Central memory CD4-positive, alpha-beta T cell (primary cell): ENCODE measurements around the gene BRME1.
A peak's percentile ranks its signal among the peaks of the same experiment; 100 is the strongest.
"Not testable (repeated sequence)": the region's sequence is repeated elsewhere in the genome, so short reads cannot be mapped to it uniquely, and the experiment has no call there.

Experiments
- DNase-seq: peaks from one replicate; pipeline ENCODE4 v3.0.0; 2022

The BRME1 gene

GRCh38 chr19:13926010-13926409 lies 20.1 kb upstream of the BRME1 start:
- no peak for DNase-seq

- DNase-seq = no peak
Observed at GRCh38 chr19:13923194-13923987, 17.5 kb upstream of the BRME1 start.

GRCh38 chr19:13922118-13922517 lies 16.2 kb upstream of the BRME1 start:
- DNase-seq = not testable (repeated sequence)

- no peak for DNase-seq
Observed at GRCh38 chr19:13920940-13921747, 15.2 kb upstream of the BRME1 start.

GRCh38 chr19:13920524-13920923 lies 14.6 kb upstream of the BRME1 start:
- DNase-seq = no peak

GRCh38 chr19:13918726-13919411 lies 13.0 kb upstream of the BRME1 start:
- DNase-seq = no peak

DNA sequence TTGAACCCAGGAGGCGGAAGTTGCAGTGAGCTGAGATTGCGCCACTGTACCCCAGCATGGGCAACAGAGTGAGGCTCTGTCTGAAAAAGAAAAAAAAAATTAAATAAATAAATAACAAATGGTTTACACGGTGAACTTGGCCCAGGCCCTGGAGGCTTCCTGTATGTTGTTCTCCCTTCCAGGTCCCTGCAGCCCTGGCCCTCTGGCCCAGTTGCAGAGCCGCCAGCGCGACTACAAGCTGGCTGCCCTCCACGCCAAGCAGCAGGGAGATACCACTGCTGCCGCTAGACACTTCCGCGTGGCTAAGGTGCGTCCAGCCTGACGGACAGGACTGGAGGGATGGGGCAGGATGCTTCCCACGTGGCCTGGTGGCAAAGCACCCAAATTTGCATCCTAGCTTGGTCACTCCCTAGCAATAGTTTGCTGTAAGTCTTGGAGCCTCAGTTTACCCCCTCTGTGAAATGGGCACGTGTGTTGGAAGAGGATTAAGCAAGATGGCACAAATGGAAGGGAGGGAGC lies 12.0 kb upstream of the BRME1 start:
- no peak for DNase-seq

GRCh38 chr19:13914777-13915176 lies 8.9 kb upstream of the BRME1 start:
- no peak for DNase-seq

GRCh38 chr19:13913352-13913751 lies 7.4 kb upstream of the BRME1 start:
- DNase-seq = no peak

DNA sequence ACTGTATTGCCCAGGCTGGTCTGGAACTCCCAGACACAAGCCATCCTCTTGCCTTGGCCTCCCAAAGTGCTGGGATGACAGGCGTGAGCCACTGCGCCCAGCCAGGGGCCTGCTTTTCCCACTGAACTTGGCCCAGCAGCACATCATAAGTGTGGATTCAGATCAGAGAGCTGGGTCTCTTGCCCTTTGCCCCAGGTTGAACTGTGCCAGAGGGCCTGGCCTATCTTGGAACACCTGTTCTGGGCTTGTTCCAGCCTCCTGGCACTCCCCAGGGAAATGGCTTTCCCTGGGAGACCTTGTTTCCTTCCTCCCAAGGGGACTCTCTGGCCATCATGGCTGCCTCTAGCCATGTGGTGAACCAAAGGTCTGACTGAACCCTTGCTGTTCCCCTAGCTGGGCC lies 3.5 kb upstream of the BRME1 start:
- DNase-seq = no peak

- no peak for DNase-seq
Observed at GRCh38 chr19:13908674-13909073, 2.8 kb upstream of the BRME1 start.

DNA sequence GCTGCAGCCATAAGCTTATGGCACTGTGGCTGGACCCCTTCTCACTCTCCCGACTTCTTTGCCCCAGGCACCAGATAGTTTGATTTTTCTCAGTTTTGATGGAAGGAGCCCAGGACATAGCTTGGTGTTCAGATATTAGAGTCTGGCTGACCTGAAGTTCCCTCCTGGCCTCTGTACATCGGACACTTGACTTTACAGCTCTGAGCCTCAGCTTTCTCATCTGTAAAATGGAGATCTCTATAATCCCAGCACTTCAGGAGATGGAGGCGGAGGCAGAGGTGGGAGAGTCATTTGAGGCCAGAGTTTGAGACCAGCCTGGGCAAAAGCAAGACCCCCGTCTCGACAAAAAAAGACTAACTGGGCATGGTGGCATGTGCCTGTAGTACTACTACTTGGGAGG lies 993 bp upstream of the BRME1 start:
- no peak for DNase-seq

GRCh38 chr19:13906521-13906904 lies 596 bp upstream of the BRME1 start:
- DNase-seq = no peak

DNA sequence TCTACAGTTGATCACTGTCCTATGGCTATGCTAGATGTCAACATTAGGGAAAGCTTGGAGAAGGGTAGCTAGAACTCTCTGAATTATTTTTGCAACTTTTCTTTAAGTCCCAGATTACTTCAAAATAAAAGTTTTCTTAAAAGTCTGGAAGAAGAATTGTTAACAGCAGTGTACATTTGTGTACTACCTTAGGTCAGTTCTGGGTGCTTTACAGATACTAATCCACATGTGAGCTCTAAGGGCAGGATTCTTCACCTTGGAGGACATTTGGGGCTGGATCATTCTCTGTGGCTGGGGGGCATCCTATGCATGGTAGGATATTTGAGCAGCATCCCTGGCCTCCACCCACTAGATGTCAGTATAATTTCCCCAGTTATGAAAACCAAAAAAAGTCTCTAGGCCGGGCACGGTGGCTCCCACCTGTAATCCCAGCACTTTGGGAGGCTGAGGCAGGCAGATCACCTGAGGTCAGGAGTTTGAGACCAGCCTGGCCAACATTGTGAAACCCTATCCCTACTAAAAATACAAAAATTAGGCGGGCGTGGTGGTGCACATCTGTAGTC lies 2.8 kb downstream of the BRME1 start:
- DNase-seq = peak; percentile 23

DNA sequence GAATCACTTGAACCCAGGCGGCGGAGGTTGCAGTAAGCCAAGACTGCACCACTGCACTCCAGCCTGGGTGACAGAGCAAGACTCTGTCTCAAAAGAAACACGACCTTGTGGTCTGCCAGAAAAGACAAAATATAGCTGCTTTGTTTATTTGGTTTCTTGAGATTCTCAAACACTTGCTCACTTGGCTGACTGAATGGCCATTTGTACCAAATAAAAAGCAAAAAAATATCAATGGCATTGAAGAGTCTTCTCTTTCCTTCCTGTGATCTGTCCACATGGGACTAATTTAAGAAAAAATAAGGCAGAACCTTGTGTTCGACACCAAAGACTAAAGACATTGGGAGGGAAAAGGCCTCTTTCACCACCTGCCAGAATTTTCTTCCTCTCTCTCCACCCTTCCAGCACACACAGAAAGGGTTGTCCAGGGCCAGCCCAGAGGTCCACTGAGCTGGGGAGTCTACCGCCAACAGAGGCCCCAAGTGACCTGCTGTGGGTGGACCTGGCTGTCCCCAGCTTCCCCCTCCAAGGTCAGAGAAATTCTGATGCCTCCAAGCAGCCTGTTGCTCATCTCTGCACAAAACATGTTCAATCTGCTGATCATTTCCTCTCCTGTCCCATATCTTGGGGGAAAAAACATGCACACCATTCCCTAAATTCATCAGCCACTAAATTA lies 5.9 kb downstream of the BRME1 start:
- DNase-seq = no peak

GRCh38 chr19:13899393-13899792 lies 6.5 kb downstream of the BRME1 start:
- no peak for DNase-seq

DNA sequence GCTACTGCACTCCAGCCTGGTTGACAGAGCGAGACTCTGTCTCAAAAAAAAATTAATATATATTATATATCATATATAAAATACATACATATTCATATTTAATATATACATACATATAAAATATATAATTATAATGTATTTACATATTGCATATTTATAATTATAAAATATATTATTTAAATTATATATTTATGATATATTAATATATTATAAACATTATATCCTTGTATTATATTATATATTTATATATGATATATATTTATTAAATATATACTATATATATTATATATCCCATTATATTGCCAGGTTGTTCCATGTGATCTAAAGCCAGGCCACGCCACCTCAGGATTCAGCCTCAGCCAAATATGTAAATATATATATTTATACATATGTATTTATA lies 9.7 kb downstream of the BRME1 start:
- DNase-seq = no peak

DNA sequence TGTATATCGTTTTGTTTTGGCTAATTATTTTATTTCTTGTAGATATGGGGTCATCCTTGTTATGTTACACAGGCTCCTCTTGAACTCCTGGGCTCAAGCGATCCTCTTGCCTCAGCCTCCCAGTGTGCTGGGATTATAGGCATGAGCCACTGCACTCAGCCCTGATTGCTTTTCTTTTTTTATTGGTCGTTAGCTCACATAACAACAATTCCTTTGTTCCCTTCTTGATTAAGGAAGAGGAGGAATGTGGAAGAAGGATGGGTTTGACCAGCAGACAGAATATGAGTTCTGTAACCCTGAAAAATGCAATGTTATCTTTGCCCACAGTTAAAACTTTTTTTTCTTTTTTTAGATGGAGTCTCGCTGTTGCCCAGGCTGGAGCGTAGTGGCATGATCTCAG lies 11.4 kb downstream of the BRME1 start:
- DNase-seq = no peak

- no peak for DNase-seq
Observed at GRCh38 chr19:13892870-13893269, 13.0 kb downstream of the BRME1 start.

DNA sequence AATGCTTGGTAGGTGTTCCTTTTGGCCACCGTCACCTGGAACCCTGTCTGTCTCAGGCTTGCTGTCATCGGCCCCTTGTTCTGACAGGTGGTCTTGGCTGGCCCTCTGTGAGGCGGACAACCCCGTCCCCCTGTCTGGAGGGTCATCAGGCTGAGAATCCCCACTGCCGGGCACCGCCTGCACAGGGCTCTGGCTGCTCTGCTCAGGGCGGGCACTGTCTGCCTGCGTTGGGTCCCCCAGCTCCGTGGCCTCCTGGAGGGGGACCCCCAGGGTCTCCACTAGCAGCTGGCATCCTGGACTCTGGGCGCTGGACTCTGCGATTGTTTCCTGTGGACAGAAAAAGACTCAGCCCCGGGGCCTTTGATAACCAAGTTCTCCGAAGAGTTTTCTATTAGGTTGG lies 15.8 kb downstream of the BRME1 start:
- DNase-seq = no peak

GRCh38 chr19:13888281-13888680 lies 17.6 kb downstream of the BRME1 start:
- DNase-seq = no peak

- DNase-seq = no peak
Observed at GRCh38 chr19:13887517-13887916, 18.4 kb downstream of the BRME1 start.
